CD14-positive monocyte (primary cell): ENCODE data around the gene DHX15. TPM values are rescaled to one million over a fixed set of nuclear protein-coding genes. Genes with fewer than 3 reads are reported as not detected.

Experiments
- DNase-seq, 3 donors: peaks; one replicate each; pipeline ENCODE4 v3.0.0-alpha.2; 2011 to 2022
- H2AFZ ChIP-seq: 2 replicates; pipeline ENCODE4 v1.6.0; 2012; ENCODE audit warnings: mild to moderate bottlenecking, low read depth, low read length, inconsistent platforms; ENCODE audit not compliant: insufficient read depth, poor library complexity, severe bottlenecking
- H3K27ac ChIP-seq, 2 donors: 1 replicate in 1 of 2; 2 replicates in 1 of 2; pipeline ENCODE4 v1.5.1; 2012 to 2013; ENCODE audit warnings: low read length in 2 of 2, control low read depth in 1 of 2, inconsistent platforms in 1 of 2, low read depth in 1 of 2, mild to moderate bottlenecking in 1 of 2
- H3K27me3 ChIP-seq, 2 donors: one replicate each; pipeline versions ENCODE4 v1.6.0 to v1.6.1; 2011 to 2013; ENCODE audit warnings: low read length in 2 of 2; ENCODE audit not compliant: control insufficient read depth in 2 of 2, insufficient read depth in 2 of 2
- H3K36me3 ChIP-seq, 2 donors: replicated peaks in 1 of 2; 1 replicate in 1 of 2; 2 replicates in 1 of 2; pipeline versions ENCODE4 v1.5.1 to v1.6.1; 2012 to 2013; ENCODE audit warnings: low read length in 2 of 2, control low read depth in 1 of 2, inconsistent platforms in 1 of 2, mild to moderate bottlenecking in 1 of 2; ENCODE audit not compliant: insufficient read depth in 2 of 2, control insufficient read depth in 1 of 2
- H3K4me1 ChIP-seq, 2 donors: 1 replicate in 1 of 2; 2 replicates in 1 of 2; pipeline versions ENCODE4 v1.5.1 to v1.6.1; 2012 to 2013; ENCODE audit warnings: low read length in 2 of 2, control low read depth in 1 of 2, inconsistent platforms in 1 of 2, mild to moderate bottlenecking in 1 of 2, moderate library complexity in 1 of 2; ENCODE audit not compliant: insufficient read depth in 2 of 2, control insufficient read depth in 1 of 2
- H3K4me2 ChIP-seq: replicated peaks from 2 replicates; pipeline ENCODE3; 2012; ENCODE audit warnings: low read length, moderate library complexity, mild to moderate bottlenecking; ENCODE audit not compliant: poor library complexity, severe bottlenecking; ENCODE audit errors: extremely low read depth
- H3K4me3 ChIP-seq, 3 experiments: fragments of 200-600 bp in 1 of 3; sonication (generic) in 1 of 3; replicated peaks in 1 of 3; 1 replicate in 2 of 3; 2 replicates in 1 of 3; pipeline ENCODE4 v1.5.1; 2011 to 2013; ENCODE audit warnings: low read length in 3 of 3, mild to moderate bottlenecking in 3 of 3, control low read depth in 2 of 3, low read depth in 2 of 3, inconsistent platforms in 1 of 3, moderate library complexity in 1 of 3
- H3K79me2 ChIP-seq: 2 replicates; pipeline ENCODE4 v1.6.0; 2012; ENCODE audit warnings: mild to moderate bottlenecking, control low read depth, inconsistent platforms, low read length, moderate library complexity; ENCODE audit not compliant: insufficient read depth
- H3K9ac ChIP-seq: 2 replicates; pipeline ENCODE4 v1.6.0; 2017; ENCODE audit warnings: low read length, mild to moderate bottlenecking; ENCODE audit not compliant: insufficient read depth, poor library complexity, severe bottlenecking
- H3K9me3 ChIP-seq, 2 donors: replicated peaks in 1 of 2; 1 replicate in 1 of 2; 2 replicates in 1 of 2; pipeline versions ENCODE4 v1.5.1 to v1.6.1; 2012 to 2013; ENCODE audit warnings: low read length in 2 of 2, control low read depth in 1 of 2; ENCODE audit not compliant: control insufficient read depth in 1 of 2, insufficient read depth in 1 of 2
- H4K20me1 ChIP-seq: 2 replicates; pipeline ENCODE4 v1.6.0; 2012; ENCODE audit warnings: mild to moderate bottlenecking, low read length, control low read depth, moderate library complexity; ENCODE audit not compliant: insufficient read depth
- H3K27ac Mint-ChIP-seq, 7 donors: one replicate each; pipeline ENCODE4 v1.8.0; 2020; ENCODE audit warnings: mild to moderate bottlenecking in 7 of 7, mixed read lengths in 7 of 7, moderate library complexity in 6 of 7, inconsistent platforms in 2 of 7
- H3K27me3 Mint-ChIP-seq, 3 donors: one replicate each; pipeline ENCODE4 v1.8.0; 2021 to 2022; ENCODE audit warnings: low read depth in 3 of 3, mild to moderate bottlenecking in 3 of 3, mixed read lengths in 3 of 3, moderate library complexity in 3 of 3, inconsistent platforms in 1 of 3
- H3K36me3 Mint-ChIP-seq, 2 donors: one replicate each; pipeline ENCODE4 v1.8.0; 2020; ENCODE audit warnings: mixed read lengths in 2 of 2, inconsistent platforms in 1 of 2, mild to moderate bottlenecking in 1 of 2
- H3K4me1 Mint-ChIP-seq: one replicate; pipeline ENCODE4 v1.8.0; 2020; ENCODE audit warnings: mild to moderate bottlenecking, mixed read lengths
- H3K4me3 Mint-ChIP-seq, 2 donors: one replicate each; pipeline ENCODE4 v1.8.0; 2020; ENCODE audit warnings: mild to moderate bottlenecking in 2 of 2, mixed read lengths in 2 of 2, moderate library complexity in 1 of 2
- H3K9me3 Mint-ChIP-seq, 7 donors: one replicate each; pipeline ENCODE4 v1.8.0; 2020 to 2022; ENCODE audit warnings: mixed read lengths in 7 of 7, mild to moderate bottlenecking in 6 of 7, moderate library complexity in 6 of 7, inconsistent platforms in 2 of 7
- CTCF ChIP-seq: fragments of 200-600 bp; IDR thresholded peaks from one replicate; pipeline ENCODE4 v1.8.0; 2022; ENCODE audit warnings: antibody characterized with exemption, mild to moderate bottlenecking
- WGBS: methylation state at CpG from one replicate; pipeline ENCODE4 v1.1.5; 2013; ENCODE audit warnings: missing lambda C conversion rate; ENCODE audit not compliant: insufficient coverage; 5-methylcytosine and 5-hydroxymethylcytosine counted together
- intact Hi-C, 2 donors: fragments of 100-400 bp; cut with micrococcal nuclease; formaldehyde crosslinking; loops; one replicate each; pipeline versions ENCODE4 v1.15.0 to v1.15.1; 2023
- polyA plus RNA-seq, 3 donors: library from polyadenylated mRNA; depleted of rRNA in 1 of 3; unstranded in 2 of 3; stranded (reverse) in 1 of 3; fragments of 300-500 nt in 2 of 3; fragments of >200 nt in 1 of 3; fragmentation: Illumina TruSeq in 2 of 3; gene quantifications; 1 replicate in 2 of 3; 2 replicates in 1 of 3; pipeline ENCODE4 v1.2.3, GENCODE V29; 2012 to 2021

Gene DHX15
- polyA plus RNA-seq, 3 donors, result 27.2 to 77.7 (median 37.5) TPM

DNA sequence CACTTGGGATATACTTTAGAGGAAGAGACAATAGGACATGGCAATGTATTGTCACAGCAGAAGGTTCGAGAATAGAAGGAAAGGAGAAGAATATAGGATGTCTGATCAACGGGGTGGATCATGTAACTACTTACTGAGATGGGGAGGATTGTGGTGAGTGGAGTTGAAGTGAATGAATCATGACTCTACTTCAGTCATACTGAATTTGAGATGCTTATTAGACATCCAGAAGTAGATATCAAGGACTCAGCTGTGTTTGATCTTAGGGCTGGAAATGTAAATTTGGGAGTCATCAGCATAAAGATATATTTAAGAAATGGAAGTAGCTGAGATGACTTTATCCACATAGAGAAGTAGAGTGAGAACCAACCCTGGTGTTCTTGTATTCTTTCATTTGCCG, 29.1 kb upstream of the DHX15 start:
- Histone ChIP-seq H3K36me3 (no peaks in the 10 kb centered on the region), H4K20me1 (no peaks in the 10 kb centered on the region), H3K4me3 (no peak overlapping the region), H3K9me3 (peaks cover 7 to 18% of the 10 kb centered on the region in 2 donors), H3K27me3 (no peaks in the 10 kb centered on the region), H3K9ac (no peak overlapping the region), H3K4me2 (no peak overlapping the region), H3K27ac (no peak overlapping the region), H3K4me1 (no peaks in the 10 kb centered on the region), H2AFZ (no peak overlapping the region), H3K79me2 (no peaks in the 10 kb centered on the region)
- H3K9me3 Mint-ChIP-seq, result peaks cover 6 to 24% (median 11%) of the 10 kb centered on the region in 7 donors
- H3K36me3 Mint-ChIP-seq, result no peaks in the 10 kb centered on the region
- no peak for DNase-seq
- H3K27me3 Mint-ChIP-seq, result peaks cover 1 to 5% (median 2%) of the 10 kb centered on the region in 3 donors
- H3K4me3 Mint-ChIP-seq, result no peak overlapping the region
- no peak for TF ChIP-seq CTCF
- H3K4me1 Mint-ChIP-seq, result peaks cover 5% of the 10 kb centered on the region
- no peak overlapping the region for H3K27ac Mint-ChIP-seq
- 60% methylated on average over 1 of the region's 3 CpGs for WGBS
- intact Hi-C loops, result no loop called here

- H3K27ac Mint-ChIP-seq, result no peak overlapping the region
- Histone ChIP-seq H3K79me2 (no peaks in the 10 kb centered on the region), H3K27me3 (no peaks in the 10 kb centered on the region), H3K36me3 (no peaks in the 10 kb centered on the region), H3K9ac (no peak overlapping the region), H3K4me2 (no peak overlapping the region), H4K20me1 (no peaks in the 10 kb centered on the region), H2AFZ (no peak overlapping the region), H3K4me1 (no peaks in the 10 kb centered on the region), H3K4me3 (no peak overlapping the region), H3K9me3 (peaks cover 7 to 18% of the 10 kb centered on the region in 2 donors), H3K27ac (no peak overlapping the region)
- H3K4me1 Mint-ChIP-seq, result peaks cover 5% of the 10 kb centered on the region
- no peak for DNase-seq
- no peak for TF ChIP-seq CTCF
- H3K9me3 Mint-ChIP-seq, result peaks cover 5 to 24% (median 11%) of the 10 kb centered on the region in 7 donors
- 100% methylated on average over 4 of the region's 11 CpGs for WGBS
- no peaks in the 10 kb centered on the region for H3K36me3 Mint-ChIP-seq
- peaks cover 2 to 3% (median 3%) of the 10 kb centered on the region in 3 donors for H3K27me3 Mint-ChIP-seq
- no peak overlapping the region for H3K4me3 Mint-ChIP-seq
- intact Hi-C loops, result no loop called here
Observed at GRCh38 chr4:24611575-24611974, 27.2 kb upstream of the DHX15 start.
